Prostate gland (tissue), 2 donors: ENCODE data around the gene DICER1. TPM values are rescaled to one million over a fixed set of nuclear protein-coding genes. Genes with fewer than 3 reads are reported as not detected.
A peak's percentile ranks its signal among the peaks of the same experiment; 100 is the strongest.

Experiments used
- DNase-seq: peaks from one replicate; pipeline ENCODE4 v3.0.0-alpha.2; 2019; ENCODE audit warnings: low spot score
- H3K27ac ChIP-seq, 2 donors: fragments of 200-600 bp; sonication (generic); 2 replicates each; pipeline ENCODE4 v1.5.1; 2017 to 2019
- H3K27me3 ChIP-seq: fragments of 200-600 bp; sonication (generic); replicated peaks from 2 replicates; pipeline ENCODE4 v1.5.1; 2019; ENCODE audit not compliant: insufficient read depth
- H3K36me3 ChIP-seq, 2 donors: fragments of 200-600 bp; sonication (generic); 1 replicate in 1 of 2; 2 replicates in 1 of 2; pipeline versions ENCODE4 v1.5.1 to v1.8.1; 2017 to 2019
- H3K4me1 ChIP-seq: fragments of 200-600 bp; sonication (generic); replicated peaks from 2 replicates; pipeline ENCODE4 v1.5.1; 2019
- H3K4me3 ChIP-seq, 2 donors: fragments of 200-600 bp; sonication (generic); 2 replicates each; pipeline ENCODE4 v1.5.1; 2017 to 2019
- H3K9me3 ChIP-seq: fragments of 200-600 bp; sonication (generic); 2 replicates; pipeline ENCODE4 v1.5.1; 2017
- POLR2A ChIP-seq: fragments of 450-650 bp; IDR thresholded peaks from one replicate; pipeline ENCODE4 v1.6.1; 2016; ENCODE audit warnings: antibody characterized with exemption, mild to moderate bottlenecking
- POLR2AphosphoS5 ChIP-seq: sonication (generic); formaldehyde crosslinking; IDR thresholded peaks from one replicate; pipeline ENCODE4 v1.6.1; 2017; ENCODE audit warnings: antibody characterized with exemption
- WGBS: methylation state at CpG from one replicate; pipeline ENCODE4 v1.1.5; 2018; 5-methylcytosine and 5-hydroxymethylcytosine counted together
- intact Hi-C: fragments of 100-400 bp; cut with DNase I; formaldehyde crosslinking; loops from one replicate; pipeline ENCODE4 v1.14.2; 2022
- total RNA-seq, 2 donors: library from RNA; depleted of rRNA; stranded (reverse); fragments of >200 nt; gene quantifications; one replicate each; pipeline ENCODE4 v1.1.0, GENCODE V29; 2016
- TF ChIP-seq, protein P1 (sequence below), 4 experiments: fragments of 200-600 bp in 2 of 4; fragments of 450-650 bp in 2 of 4; sonication (generic) in 2 of 4; IDR thresholded peaks; 1 replicate in 3 of 4; 2 replicates in 1 of 4; pipeline ENCODE4 v1.5.1; 2016 to 2019; ENCODE audit warnings: antibody characterized with exemption in 4 of 4, mild to moderate bottlenecking in 2 of 4, moderate library complexity in 2 of 4

The DICER1 gene
- total RNA-seq, 2 donors from 2014 or later: 25.4 to 86.3 TPM

DNA sequence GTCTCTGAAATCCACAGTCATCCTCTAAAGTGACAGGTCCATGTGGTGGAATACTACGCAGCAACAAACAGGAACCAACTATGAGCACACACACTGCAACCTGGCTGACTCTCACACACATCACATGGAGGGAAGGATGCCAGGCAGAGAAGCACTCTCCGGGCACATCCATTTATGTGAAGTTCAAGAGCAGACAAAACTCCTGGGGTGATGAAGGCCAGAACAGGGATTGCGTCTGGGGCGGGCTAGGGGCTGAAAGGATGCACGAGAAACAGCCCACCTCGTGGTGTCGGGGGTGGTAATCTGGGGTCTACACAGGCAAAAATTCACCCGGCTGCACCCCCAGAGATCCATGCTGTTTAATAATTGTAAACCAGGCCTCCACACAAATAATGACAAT, 100.2 kb downstream of the DICER1 start:
- Histone ChIP-seq H3K4me3 (no peak overlapping the region), H3K27ac (no peak overlapping the region), H3K27me3 (no peaks in the 10 kb centered on the region), H3K36me3 (no peaks in the 10 kb centered on the region), H3K4me1 (peaks cover 3% of the 10 kb centered on the region), H3K9me3 (no peaks in the 10 kb centered on the region)
- TF ChIP-seq, protein P1, sequence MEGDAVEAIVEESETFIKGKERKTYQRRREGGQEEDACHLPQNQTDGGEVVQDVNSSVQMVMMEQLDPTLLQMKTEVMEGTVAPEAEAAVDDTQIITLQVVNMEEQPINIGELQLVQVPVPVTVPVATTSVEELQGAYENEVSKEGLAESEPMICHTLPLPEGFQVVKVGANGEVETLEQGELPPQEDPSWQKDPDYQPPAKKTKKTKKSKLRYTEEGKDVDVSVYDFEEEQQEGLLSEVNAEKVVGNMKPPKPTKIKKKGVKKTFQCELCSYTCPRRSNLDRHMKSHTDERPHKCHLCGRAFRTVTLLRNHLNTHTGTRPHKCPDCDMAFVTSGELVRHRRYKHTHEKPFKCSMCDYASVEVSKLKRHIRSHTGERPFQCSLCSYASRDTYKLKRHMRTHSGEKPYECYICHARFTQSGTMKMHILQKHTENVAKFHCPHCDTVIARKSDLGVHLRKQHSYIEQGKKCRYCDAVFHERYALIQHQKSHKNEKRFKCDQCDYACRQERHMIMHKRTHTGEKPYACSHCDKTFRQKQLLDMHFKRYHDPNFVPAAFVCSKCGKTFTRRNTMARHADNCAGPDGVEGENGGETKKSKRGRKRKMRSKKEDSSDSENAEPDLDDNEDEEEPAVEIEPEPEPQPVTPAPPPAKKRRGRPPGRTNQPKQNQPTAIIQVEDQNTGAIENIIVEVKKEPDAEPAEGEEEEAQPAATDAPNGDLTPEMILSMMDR (IDR thresholded peaks at IDR 0.05): no peak
- no peak for TF ChIP-seq POLR2A
- no peak for TF ChIP-seq POLR2AphosphoS5
- WGBS: 70% methylated on average over 8 of the region's 8 CpGs
- no peak for DNase-seq
- intact Hi-C loops: no loop called here

DNA sequence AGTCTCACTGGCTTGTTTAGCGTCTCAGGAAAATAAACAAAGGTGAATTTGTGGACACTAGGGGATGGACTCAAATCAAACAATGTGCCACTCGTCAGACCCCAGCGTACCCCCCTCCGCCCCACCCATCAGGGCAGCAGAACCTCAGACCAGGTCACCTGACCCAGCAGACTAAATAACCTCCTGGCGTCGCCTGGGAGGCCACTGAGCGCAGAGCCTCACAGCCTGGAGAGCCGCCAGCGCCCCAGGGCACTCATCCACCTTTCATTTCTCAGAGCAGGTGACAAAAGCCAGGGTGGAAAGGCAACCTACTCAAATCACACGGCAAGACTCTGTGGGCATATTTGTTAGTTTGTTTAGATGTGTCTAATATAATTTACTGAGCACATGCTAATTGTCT, 100.9 kb downstream of the DICER1 start:
- intact Hi-C loops: no loop called here
- peaks cover 3% of the 10 kb centered on the region for H3K4me1 ChIP-seq
- H3K27ac ChIP-seq: no peak overlapping the region
- TF ChIP-seq POLR2AphosphoS5 (no peak), POLR2A (no peak)
- TF ChIP-seq, protein P1 (IDR thresholded peaks at IDR 0.05): no peak
- peak; percentile 47 for DNase-seq
- no peaks in the 10 kb centered on the region for H3K9me3 ChIP-seq
- no peaks in the 10 kb centered on the region for H3K27me3 ChIP-seq
- 29% methylated on average over 10 of the region's 10 CpGs for WGBS
- H3K36me3 ChIP-seq: no peaks in the 10 kb centered on the region
- no peak overlapping the region for H3K4me3 ChIP-seq

DNA sequence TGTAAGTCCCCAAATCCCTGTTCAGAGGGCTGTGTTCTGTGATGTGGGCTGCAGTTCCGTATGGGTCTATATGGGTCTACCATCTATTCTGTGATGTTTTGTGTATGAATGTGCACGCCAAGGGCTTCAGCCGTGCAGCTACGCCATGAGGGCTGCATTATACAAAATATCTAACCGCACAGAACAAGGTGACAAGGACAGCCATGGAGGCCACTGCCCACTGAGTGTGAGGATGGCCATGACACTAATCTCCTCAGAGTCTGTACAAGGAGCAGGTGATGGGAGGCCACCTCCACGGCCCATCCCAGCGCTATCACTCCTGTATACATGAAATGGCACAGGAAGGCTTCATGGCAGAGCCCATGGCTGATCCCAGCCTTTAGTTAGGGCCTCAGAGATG, 102.0 kb downstream of the DICER1 start:
- no peak overlapping the region for H3K27ac ChIP-seq
- intact Hi-C loops: no loop called here
- H3K4me3 ChIP-seq: no peak overlapping the region
- DNase-seq: no peak
- H3K4me1 ChIP-seq: peaks cover 3% of the 10 kb centered on the region
- WGBS: 93% methylated on average over 7 of the region's 7 CpGs
- no peaks in the 10 kb centered on the region for H3K36me3 ChIP-seq
- no peak for TF ChIP-seq POLR2A
- TF ChIP-seq, protein P1 (IDR thresholded peaks at IDR 0.05): no peak
- H3K27me3 ChIP-seq: no peaks in the 10 kb centered on the region
- H3K9me3 ChIP-seq: no peaks in the 10 kb centered on the region

DNA sequence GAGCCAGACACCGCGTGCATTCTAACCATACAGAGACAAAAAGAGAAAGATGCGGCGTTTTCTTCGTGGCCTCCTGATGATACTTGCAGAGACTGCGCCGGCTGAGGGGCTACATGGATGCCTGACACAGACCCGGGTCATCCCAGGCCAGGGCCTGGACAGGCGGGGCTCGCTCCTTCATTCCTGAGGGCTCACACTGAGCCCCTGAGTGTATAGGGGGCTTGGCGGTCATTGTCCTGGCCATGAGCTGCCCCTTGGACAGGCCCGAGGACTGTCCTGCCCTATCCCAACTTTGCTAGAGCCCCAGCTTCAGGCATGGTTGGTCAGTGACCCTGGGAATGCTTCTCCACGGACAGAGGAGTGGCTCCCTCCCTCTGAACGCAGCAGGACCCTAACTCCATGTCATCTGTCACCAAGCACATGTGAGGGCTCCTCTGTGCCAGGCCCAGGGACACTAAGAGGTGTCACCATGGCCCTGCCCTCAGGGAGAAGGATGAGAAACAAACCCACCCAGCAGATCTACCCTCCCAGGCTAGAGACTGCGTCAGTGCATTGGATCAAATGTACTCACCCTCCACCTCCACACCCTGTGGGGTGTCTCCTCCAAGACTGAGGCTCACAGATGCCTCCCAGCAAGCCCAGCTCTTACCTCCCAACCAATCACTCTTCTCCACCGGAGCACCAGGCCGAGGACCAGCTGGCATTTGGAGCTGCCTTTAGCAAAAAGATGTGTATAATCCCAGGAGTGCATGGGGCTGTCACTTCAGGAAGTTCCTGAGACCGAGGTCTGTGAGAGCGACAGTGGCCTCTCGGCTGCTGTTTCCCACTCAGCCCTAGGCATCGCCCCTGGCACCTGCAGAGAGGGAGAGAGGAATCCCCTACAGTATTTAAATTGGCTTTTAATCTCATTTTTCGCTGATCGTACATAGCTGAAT, 102.7 kb downstream of the DICER1 start:
- H3K4me3 ChIP-seq: no peak overlapping the region
- intact Hi-C loops: no loop called here
- peaks cover 3% of the 10 kb centered on the region for H3K4me1 ChIP-seq
- H3K27ac ChIP-seq: no peak overlapping the region
- H3K27me3 ChIP-seq: no peaks in the 10 kb centered on the region
- H3K9me3 ChIP-seq: no peaks in the 10 kb centered on the region
- no peak for DNase-seq
- TF ChIP-seq POLR2A (no peak), POLR2AphosphoS5 (no peak)
- TF ChIP-seq, protein P1 (IDR thresholded peaks at IDR 0.05): no peak
- WGBS: 96% methylated on average over 21 of the region's 23 CpGs
- no peaks in the 10 kb centered on the region for H3K36me3 ChIP-seq

DNA sequence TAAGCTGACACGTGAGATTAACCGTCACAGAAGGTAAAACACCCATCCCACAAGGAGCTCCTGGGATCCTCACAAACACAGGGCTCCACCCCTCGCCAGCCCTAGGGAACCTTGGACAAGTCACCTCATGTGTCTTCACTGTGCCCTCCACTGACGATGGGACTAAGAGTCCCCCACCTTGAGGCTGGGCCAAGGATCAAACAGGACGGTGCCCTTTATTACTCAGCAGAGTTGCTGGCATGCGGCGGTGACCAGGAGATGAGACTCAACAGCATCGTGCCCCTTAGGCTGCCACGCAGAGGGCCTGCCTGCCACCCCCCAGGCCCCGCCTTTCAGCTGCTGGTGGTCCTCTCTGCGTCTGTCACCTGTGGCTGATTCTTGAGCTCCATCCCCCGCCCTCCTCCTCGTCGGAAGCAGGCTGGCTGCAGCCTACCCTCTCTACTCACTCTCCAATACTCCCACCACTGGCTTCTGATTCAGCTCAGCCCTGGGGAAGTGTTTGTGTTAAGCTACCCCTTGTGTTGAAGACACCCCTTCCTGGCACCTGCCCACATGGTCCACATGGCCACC, 105.2 kb downstream of the DICER1 start:
- Histone ChIP-seq H3K4me3 (no peak overlapping the region), H3K9me3 (no peaks in the 10 kb centered on the region), H3K27me3 (no peaks in the 10 kb centered on the region), H3K27ac (no peak overlapping the region), H3K4me1 (peaks cover 3% of the 10 kb centered on the region), H3K36me3 (no peaks in the 10 kb centered on the region)
- intact Hi-C loops: no loop called here
- DNase-seq: no peak
- TF ChIP-seq POLR2A (no peak), POLR2AphosphoS5 (no peak)
- TF ChIP-seq, protein P1 (IDR thresholded peaks at IDR 0.05): no peak
- WGBS: 83% methylated on average over 14 of the region's 14 CpGs
